Measurements from ENCODE around the gene CLEC18B.
"Not testable (repeated sequence)": the region's sequence is repeated elsewhere in the genome, so short reads cannot be mapped to it uniquely, and the experiment has no call there.

CLEC18B gene

DNA sequence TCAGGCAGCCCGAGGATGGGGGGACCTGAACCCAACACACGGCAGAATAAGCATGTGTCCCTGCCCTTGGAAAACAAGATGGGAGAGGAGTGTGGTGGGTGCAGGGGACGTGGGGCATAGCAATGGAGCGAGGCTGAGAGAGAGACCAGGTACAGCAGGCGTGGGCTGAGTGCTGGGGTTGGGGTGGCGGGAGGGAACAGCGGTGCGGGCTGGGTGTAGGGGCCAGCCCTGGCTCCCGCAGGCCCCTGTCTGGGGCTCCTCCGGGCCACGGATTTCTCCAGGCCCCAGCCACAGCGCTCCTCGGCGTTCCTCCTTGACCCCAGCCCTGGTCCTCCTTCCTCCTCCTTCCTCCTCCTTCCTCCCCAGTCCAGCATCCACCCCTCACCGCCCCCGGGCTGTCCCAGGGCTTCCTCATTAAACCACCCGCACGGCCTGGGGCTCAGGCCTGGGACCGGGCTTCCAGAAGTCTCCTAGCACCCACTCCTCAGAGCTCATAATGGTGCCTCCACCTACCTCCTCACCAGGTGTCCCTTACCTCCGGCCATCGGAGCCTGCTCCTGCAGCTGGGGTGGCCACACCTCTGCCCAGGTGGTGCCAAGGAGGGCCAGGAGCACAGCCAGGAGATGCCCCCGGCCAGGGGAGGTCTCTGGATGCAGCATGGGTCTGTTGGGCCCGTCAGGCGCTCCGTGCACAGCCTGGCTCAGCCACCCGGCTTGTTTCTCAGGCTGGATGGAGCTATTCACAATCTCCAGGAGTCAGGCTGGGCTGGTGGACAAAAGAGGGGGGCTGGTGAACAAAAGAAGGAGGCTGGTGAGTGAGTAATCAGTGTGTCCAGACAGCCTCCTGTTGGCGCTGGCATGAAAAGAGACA, at the start of gene CLEC18B:
Gene CLEC18B, minus strand, starts transcription at position 867 of the 870 bp plus-strand sequence. Its CDS starts 208 bp downstream, at position 659.
- not testable (repeated sequence) for DNase-seq

DNA sequence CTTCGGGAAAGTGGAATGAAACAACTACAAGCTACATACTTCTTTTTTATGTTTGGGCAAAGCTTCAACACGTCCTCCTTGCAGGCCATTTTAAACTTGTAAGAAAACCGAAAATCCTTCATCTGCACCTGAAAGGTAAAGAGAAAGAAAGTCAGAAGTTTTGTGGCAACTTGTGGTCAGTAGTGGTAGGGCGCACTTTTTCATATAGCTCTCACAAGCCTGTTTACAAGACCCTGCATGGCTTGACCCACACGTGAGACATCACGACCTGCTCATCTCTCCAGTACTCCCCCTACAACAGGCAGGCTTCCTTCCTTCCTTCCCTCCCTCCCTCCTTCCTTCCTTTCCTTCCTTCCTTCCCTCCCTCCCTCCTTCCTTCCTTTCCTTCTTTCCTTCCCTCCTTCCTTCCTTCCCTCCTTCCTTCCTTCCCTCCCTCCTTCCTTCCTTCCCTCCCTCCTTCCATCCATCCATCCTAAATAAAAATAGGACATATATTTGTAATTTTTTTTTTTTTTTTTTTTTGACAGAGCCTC, 48.7 kb upstream of the CLEC18B start:
- DNase-seq: no peak

DNA sequence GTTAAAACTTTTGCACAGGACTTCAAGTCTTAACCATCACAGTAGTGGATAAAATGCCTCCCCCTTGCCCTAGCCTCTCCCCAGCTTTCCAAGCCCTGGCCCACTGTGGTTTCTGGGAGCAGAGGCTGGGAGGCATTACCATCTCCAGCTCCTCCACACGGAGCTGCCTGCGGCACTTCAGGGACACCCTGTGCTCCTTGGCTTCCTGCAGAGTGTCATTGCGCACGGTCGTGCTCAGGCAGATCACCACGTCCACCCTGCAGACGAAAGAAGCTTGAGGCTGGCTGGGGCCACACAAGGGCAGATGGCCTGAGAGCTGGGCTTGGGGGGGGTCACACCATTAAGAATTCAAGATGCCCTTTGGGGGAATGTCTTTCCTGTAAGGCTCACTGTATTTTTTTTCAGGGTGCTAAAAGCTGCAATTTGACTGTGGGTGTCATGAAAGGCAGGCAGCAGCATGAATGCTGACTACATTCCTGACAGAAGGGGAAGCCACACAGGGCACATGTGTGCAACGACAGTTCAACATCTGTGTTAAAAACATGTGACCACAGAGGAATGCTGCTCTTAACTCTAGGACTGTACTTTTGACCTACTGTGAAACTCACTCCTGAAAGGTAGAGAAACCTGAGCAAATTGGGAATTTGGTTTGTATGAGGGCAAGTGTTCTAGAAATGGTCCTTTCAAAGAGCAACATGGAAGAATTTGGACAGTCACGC, 47.7 kb upstream of the CLEC18B start:
- no peak for DNase-seq

DNA sequence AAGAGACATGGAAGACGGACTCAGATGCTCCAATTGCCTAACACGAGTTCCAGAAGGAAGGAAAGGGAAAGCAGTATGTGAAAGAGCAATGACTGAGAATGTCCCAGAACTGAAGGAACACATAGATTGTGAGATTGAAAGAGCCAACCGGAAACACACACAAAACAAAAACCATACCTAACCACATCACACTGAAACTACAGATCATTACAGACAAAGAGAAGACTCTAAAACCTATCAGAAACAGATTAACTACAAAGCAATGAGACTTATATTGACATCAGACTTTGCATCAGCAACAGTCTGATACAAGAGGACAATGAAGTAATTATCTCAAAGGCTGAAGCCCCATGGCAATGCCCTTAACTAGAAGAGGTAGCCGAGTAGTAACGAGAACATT, 45.6 kb upstream of the CLEC18B start:
- no peak for DNase-seq

DNA sequence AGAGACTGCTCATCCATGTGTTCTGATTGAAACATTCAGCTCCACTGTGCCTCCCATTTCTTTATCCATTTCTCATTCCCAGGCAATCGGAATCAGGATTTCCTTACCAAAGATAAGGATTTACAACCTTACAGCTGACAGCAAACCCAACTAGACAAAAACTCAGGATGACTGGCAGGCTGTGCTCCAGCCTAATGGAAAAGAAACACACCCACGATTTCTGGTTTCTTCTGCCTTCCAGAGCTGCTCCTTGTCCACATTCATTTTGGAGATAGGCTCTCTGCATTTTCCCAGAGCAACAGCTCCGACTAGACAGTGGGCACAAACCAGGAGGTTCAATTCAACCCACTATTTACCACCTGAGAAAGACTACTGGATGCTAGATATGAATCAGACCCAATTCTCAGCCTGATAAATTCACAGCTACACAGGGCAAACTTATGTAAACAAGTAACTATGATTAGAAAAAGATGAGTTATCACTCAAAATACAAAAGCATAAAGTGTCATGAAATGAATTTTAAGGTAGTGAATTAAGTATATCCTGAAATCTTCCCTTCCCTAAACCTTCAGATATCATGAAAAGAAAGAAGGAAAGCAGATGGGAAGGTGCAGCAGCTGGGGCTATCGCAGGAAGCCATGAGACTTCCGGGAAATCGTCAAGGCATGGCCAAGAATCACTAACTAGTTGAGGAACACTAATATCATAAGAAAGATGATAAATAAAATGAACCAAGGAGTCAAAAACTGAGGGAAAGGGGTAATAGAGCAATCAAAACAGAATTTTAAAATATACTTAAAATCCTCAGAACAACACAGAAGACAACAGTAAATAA, 44.8 kb upstream of the CLEC18B start:
- no peak for DNase-seq

DNA sequence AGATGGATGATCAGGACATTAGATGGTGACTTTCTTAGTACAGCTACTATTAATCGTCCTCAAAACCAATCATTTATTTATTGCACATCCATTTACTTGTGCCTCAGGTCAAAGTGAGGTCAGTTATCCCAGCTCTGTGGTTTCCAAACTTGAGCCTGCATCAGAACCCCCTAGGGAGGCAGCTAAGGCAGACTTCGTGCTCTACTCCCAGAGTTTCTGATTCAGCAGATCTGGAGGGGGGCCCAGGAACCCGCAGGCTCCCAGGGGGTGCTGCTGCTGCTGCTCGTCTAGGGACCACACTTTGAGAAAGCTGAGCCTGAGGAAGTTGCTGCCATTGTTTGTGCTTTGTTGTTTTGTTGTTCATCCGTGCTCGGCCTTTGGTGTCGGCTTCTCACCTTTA, 44.0 kb upstream of the CLEC18B start:
- DNase-seq: no peak

DNA sequence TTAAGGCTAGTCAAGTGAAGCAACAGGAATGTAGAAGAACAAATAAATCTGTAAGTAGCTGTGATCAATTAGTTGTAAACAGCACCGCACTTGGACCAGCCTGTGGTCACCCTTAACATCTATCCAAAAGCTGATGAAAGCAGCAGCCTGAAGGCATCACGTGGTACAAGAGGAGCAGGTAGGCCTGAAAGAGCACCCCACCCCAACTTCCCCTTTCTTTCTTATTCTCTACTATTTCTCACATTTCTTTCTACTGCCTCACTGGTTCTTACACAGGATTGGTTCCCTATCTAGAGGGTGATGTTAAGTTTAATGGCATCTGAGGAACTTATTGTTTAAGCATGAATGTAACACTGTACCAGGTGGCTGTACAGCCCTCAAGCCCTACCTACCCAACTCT, 42.6 kb upstream of the CLEC18B start:
- no peak for DNase-seq

DNA sequence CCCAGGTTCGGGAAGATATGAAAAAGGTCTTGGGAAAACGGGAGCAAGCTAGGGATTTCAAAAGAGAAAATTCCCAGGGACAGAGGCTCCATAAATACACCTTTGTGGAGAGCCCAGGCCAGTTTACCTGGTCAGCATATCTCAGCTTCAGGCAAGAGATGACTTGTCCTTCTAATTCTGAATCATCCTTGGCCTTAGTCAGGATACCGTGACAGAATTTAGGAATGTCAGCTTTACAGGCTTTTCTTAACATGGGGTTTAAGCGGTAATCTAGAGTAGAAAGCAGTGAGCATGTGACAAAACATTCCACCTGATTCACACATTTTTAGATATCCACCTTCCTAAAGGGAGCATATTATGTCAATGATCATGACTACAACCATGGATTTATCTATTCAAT, 41.1 kb upstream of the CLEC18B start:
- DNase-seq: no peak

DNA sequence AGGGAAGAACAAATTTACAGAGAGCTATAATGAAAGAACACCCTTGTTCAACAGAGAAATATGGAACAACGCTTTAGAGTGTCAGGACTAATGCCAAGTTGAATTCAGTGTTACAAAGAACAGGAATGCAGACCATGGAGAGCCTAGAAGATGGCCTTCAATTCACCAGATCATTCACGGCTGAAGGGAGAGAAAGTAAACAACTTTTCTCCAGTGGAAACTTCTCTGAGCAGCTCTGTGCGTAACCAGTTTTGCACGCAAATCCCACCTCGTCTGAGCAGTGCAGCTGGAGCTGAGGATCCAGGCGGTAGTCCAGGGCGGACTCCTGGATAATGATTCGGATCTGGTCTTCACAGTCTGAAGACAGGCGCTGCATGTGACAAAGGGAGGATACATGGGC, 40.5 kb upstream of the CLEC18B start:
- DNase-seq: no peak

DNA sequence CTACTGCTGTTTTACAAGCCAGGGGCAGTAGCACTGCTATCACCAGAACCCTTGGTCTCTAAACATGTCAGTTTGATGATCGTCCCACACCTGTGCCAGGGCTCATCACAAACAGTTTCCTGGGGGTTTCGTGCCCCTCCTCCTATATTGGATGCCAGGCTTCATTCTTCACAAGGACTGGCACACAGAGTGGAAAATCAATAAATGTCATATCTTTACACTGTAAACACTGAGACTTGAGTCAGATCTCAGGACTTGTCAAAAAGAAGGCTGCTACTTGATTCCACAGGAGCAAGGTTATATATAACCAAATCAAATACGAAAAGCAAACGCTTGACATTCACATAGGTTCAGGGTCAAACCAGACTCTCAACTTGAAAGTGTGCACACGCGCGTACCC, 39.3 kb upstream of the CLEC18B start:
- DNase-seq: no peak

DNA sequence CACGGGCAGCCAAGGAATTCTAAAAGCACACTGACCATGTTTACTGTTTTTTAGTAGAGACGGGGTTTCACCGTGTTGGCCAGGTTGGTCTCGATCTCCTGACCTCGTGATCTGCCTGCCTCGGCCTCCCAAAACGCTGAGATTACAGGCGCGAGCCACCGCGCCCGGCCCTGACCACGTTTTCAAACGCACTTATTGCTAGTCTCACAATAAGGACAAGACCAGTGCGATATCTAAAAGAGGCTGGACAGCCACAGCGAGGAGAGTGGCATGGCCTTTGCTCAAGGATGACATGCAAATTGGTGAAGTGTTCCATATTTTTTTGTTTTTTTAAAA, 35.0 kb upstream of the CLEC18B start:
- no peak for DNase-seq

DNA sequence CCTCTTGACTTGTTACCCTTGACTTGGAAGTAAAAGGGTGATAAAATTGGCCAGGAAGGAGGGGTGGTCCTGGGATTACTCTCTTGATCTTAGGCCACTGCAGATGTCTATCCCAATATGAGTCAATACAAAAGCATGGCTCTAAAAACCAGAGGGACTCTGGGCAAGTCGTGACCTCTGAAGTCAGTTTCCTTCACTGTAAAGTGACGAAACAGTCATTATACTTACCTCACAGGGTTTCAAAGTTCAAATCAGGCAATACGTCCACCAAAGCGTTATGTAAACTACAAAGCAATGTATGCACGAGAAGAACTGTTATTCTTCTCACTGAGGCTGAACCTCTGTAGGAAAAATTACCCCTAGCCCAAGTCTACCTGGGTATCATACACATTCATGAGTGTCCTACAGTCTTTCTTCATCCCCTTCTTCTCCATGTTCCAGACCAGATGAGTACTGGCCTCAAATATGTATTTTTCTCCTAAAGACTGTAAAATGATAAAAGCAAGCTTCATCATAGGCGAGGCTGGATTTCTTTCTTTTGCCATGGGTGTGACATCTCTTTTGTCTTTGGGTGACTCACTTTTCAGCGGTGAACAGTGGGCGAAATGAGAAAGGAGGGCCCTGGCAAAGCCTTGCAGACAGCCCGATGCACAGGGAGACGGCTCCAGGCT, 34.5 kb upstream of the CLEC18B start:
- DNase-seq: no peak

DNA sequence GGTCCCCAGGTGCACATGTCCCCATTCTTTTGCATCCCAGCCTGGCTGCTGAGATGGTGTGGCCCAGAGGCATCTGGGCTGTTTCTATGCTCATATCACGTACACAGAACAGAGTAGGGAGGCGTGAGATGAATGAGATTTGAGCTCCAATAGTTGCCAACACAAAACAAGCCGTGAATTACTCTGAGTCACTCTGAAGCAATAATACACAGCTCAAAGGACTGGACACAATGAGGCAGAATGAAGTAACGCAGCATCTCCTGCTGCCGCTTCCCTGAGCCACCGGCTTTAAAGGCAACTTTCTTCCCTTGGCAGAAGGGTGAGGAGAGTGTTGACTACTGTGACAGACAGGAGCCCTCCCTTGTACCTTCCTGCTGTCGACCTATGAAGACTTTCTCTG, 33.9 kb upstream of the CLEC18B start:
- DNase-seq: no peak

DNA sequence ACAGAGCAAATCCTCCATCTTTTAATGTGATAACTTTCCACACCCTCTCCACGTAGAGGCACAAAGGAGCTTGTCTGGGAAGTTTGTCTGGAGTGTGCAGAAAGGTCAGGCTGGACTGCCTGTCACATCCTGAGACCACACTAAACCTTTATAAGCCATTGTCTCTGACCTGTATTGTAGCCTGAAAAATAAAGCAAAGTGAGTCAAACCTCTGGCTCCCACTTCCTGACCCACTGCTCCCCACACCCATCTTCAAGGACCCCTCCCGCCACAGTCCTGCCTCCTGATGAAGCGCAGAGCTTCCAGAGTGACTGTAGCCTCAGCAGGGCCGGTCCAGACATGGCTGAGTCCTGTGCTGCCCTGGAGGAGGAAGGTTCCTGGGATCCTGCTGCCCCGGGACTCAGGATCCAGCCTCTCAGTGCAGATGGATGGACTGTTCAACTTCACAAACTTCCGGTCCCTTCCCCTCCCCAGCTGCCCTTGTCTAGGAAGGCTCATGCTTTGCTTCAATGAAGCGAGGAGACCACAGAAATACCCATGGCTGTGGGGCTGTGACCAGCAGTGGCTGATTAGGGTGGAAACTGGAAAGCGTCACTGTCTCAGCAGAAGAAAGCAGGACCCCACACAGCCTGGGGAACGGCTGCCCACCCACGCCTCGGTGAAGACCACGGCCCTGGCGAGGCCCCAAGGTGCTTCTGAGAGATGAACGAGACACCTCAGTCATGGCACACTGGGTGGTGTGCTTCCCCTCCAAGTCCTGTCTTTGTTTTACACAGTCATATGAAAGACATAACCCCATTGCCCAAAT, 30.9 kb upstream of the CLEC18B start:
- no peak for DNase-seq

DNA sequence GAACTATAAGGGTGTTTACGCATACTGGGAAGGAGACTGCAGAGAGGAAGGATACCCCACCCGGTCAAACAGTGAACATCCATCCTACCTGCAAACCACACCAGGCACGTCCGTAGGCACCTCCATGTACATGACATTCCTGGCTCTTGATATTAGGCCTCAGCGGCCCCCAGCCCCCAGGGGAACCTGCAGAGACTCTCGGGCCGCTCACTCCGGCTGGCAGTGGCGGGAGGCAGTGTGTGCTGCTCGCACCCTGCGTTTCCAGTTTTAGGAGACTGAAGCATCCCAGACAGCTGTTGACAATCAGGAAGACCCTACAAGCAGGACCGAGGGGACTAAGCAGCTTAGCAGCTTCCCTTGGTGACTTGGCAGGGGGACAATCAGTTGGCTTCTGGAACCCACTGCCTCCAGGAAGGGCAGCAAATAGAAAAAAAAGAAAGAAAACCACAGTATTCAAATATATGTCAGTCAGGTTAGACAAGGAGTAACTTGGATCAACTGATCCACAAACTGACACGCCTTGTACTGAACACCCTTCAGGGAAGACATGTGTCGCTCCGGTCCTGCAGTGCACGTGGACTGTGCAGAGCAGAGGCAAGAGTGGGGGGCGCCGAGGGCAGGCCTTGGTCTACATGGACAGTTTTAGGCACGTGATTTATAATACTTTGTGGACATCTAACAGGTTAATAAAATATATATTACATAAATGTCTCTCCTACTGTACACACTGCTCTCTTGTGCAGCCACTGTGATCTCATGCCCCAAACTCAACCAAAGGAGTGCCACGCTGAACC, 29.9 kb upstream of the CLEC18B start:
- no peak for DNase-seq

DNA sequence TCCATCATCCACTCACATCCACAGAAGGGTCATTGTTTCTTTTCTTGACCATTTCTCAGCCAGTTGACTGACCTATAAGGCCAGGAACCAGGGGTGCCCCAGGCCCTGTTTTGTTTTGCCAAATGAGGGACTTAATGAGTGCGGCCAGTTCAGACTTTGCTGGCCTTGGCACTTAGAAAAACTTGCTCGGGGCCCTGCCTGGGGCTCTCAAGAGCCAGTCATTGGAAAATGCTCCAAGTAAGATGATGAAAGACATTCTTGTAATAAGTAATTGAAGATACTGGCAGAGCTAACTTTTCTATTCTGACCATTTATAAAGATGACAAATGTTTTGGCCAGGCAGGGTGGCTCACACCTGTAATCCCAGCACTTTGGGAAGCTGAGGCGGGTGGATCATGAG, 29.0 kb upstream of the CLEC18B start:
- no peak for DNase-seq

DNA sequence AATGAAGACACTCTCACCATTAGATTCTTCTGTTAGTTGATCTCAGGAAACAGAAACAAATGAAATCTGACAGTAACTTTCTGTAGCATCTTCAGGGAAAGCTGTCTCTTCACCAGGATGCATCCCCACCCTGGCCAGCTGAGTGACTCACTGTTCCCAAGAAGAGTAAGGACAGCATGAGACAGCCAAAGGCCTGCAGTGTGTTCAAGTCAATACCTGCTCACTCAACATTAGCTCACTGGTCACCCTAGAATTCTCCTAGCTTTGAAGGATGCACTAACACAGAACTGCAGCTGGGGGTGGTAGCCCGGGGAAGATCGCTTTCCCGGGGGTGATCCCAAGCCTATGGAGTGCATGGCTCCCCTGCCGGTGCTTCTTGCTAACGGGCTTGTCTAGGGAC, 28.2 kb upstream of the CLEC18B start:
- DNase-seq: no peak

DNA sequence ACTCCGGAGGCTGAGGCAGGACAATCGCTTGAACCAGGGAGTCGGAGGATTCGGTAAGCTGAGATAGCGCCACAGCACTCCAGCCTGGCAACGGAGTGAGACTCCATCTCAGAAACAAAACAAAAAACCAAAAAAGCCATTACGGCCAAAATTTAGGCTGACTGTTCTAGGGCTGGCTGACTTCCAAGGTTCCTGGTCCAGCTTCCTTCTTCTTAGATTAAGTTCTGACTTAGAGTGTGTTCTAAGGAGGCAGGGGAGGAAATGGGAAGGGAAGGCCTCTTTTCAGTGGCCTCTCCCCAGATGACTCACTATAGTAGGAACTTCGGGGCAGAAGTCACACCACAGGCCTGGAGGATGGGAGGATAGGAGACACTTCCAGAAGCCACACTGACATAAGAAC, 27.7 kb upstream of the CLEC18B start:
- DNase-seq: no peak

DNA sequence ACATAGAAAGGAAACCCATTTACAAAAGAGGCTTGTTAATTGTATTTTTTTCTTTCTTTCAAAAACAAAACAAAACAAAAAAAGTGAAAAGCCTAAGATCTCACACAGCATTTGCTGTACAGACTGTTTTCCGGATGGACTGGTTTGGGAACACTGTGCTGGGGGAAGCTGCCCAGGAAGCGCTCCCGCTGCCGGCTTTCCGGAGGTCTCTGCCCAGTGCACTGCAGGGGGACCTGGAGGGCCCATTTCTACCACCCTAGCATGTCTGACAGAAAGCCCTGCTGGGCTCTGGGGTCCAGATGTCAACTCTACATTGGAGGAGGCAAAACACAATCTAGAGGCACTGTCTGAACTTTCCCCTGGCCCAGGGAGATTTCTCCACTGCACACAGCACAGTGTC, 26.3 kb upstream of the CLEC18B start:
- DNase-seq: no peak

DNA sequence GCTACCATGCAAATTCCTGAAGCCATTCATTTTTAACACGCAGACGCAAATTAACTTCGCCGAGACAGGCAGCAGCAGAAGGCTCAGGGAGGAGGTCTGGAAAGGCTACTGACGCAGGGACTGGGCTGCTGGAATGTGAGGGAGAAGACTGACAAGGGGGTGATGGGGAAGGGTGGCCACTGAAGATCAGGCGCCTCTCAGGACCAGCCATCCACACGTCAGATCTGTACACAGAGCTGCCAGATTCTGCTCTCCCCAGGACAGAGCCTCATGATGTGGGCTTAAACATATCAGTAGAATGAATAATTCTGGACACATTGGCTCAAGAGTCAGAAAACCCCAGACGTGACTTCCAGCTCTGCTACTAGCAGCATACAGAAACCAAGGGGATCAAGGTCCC, 25.6 kb upstream of the CLEC18B start:
- DNase-seq: no peak

Measured in activated CD4-positive, alpha-beta T cell treated with anti-CD3 and anti-CD28 coated beads, Interleukin-2, amount 50 U/mL, for 48 hours (primary cell).